ENCODE results near the gene PVALEF. TPM values are rescaled to one million over a fixed set of nuclear protein-coding genes. Genes with fewer than 3 reads are reported as not detected.

The PVALEF gene
- total RNA-seq, 2 donors from 2014 or later, result not detected

DNA sequence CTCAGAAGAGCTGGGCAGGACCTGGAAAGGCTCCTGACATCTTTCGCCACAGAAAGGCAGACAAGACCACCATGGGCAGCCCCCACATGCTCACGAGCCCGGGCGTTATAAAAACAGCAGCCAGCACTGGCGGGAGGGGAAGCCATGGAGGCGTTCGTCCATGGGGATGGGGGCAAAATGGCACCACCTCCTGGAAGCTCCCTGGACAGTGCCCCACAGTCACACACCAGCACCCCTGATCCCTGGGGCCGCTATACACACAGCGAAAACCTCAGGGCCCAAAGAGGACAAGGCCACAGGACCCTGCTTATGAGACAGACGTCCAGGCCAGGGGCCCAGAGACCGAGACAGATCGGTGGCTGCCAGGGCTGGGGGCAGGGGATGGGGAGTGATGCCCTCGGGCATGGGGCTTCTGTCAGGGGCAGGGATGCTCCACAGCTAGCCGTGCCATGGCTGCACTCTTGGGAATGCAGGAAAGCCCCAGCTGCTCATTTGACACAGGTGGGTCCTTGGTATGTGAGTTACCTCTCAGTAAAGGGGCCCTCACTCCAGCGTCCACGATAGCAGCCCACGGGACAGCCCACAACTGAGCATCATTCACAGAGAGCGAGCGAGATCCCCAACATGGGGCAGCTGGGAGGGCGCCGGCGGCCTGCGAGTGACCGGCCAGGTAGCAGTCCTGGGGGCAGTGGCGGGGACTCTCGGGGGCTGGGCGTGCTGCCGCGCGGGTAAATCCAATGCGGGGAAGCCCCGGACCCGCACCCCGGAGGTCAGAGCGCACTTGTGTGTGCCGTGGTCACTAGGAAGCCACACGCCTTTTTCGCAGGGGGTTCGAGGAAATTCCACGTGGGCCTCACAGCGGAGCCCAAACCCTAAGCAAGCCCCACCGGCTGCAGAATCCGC is 6.4 kb upstream of the PVALEF start:
- no peak for ATAC-seq
- Mint-ChIP-seq H3K9me3 (no peaks in the 10 kb centered on the region), H3K4me1 (ENCODE audit: low read depth in 2 of 2) (peaks cover 0 to 7% of the 10 kb centered on the region in 2 donors), H3K27ac (peak overlapping the region in 1 of 2 donors; percentile 77), H3K4me3 (peak overlapping the region; percentile 42), H3K27me3 (no peaks in the 10 kb centered on the region), H3K36me3 (no peaks in the 10 kb centered on the region)
- DNase-seq (ENCODE audit: low spot score), result no peak

DNA sequence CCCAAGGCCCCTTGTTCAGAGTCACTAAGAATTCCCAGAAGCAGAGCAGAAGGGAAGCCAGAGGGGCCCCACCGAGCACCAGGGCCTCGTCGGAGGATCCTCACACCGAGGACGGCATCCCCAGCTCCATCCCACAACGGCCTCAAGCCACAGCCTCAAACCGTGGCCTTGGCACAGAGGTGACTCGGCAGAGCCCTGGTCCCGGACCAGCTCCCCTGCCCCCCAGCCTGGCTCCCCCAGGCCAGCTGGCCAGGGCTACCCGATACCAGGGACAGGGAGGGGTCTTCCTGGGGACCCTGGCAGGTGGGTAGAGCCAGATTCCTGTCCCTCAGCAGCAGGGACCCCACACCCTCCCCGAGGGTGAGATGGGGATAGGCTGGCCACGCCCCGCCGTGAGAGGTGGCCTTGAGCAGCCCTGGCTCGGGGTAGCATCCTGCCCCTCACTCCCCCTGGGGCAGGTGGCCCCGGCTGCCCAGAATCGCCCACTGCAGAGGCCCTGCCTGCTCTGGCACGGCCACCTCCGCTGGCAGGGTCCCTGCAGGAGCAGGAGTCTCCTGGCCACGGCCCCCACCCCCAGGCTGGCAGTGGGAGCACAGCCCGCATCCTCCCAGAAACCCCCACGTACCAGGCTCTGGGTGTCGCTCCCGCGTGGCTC is 5.6 kb upstream of the PVALEF start:
- Mint-ChIP-seq H3K4me1 (ENCODE audit: low read depth in 2 of 2) (peaks cover 0 to 7% of the 10 kb centered on the region in 2 donors), H3K27ac (no peak overlapping the region), H3K36me3 (no peaks in the 10 kb centered on the region), H3K4me3 (no peak overlapping the region), H3K9me3 (no peaks in the 10 kb centered on the region), H3K27me3 (no peaks in the 10 kb centered on the region)
- DNase-seq (ENCODE audit: low spot score), result no peak
- peak; percentile 3 to 49 for ATAC-seq

DNA sequence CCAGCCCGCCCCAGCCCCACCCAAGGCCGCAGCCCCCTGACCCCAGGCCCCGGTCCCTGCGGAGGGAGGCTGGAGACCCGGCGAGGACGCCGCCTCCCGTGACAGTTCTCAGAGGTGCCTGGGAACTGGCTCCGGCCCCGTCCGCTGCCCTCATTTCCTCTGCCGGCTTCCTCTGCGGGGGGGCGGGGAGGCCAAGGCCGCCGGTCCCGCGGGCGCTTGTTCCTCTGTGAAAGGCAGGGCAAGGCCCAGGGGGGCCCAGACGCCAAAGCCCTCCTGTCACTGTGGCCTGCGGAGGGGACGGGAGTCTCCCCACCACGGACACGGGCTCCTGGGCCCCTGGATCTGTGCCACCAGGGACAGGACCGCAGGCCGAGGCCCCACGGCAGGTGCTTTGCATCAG is 5.0 kb upstream of the PVALEF start:
- DNase-seq (ENCODE audit: low spot score), result no peak
- Mint-ChIP-seq H3K27ac (peak overlapping the region in 1 of 2 donors; percentile 59), H3K4me1 (ENCODE audit: low read depth in 2 of 2) (peaks cover 0 to 7% of the 10 kb centered on the region in 2 donors), H3K36me3 (no peaks in the 10 kb centered on the region), H3K9me3 (no peaks in the 10 kb centered on the region), H3K4me3 (peak overlapping the region; percentile 48), H3K27me3 (no peaks in the 10 kb centered on the region)
- ATAC-seq, result peak; percentile 64 to 77

DNA sequence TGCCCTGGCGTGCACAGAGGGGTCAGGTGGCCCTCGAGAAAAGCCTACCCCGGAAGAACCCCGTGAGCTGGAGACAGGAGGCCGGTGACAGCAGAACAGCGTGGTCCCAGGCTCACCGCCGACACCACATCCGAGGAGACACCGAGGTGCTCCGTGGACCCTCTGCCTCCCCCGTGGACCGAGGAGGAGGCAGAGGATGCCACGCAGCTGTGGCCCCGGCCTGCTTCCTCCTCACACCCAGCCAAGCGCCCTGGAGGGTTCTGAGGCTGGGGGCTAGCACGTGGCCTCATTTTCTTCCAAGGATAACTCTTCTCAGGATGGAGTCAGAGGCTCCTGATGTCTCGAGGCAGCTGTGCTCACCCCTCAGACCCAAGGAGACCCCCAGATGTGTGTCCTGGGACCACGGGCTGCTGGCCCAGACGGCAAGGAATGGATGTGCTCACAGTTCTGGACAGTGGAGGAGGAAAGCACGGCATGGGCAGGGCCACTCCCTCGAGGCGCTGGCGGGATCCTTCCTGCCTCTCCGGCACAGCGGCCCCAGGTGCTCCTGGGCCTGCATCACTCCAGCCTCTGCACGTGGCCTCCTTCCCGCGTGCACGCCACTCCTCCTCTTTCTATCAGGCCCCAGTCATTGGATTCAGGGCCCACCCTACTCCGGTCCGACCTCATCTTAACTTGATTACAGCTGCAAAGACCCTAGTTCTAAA is 4.4 kb upstream of the PVALEF start:
- H3K27me3 Mint-ChIP-seq, result no peaks in the 10 kb centered on the region
- DNase-seq (ENCODE audit: low spot score) (no peak), ATAC-seq (peak in 1 of 2 donors; percentile 17)
- H3K4me3 Mint-ChIP-seq, result peak overlapping the region; percentile 48
- H3K36me3 Mint-ChIP-seq, result no peaks in the 10 kb centered on the region
- no peaks in the 10 kb centered on the region for H3K9me3 Mint-ChIP-seq
- H3K27ac Mint-ChIP-seq, result peak overlapping the region in 1 of 2 donors; percentile 59
- H3K4me1 Mint-ChIP-seq (ENCODE audit: low read depth in 2 of 2), result peaks cover 0 to 7% of the 10 kb centered on the region in 2 donors

DNA sequence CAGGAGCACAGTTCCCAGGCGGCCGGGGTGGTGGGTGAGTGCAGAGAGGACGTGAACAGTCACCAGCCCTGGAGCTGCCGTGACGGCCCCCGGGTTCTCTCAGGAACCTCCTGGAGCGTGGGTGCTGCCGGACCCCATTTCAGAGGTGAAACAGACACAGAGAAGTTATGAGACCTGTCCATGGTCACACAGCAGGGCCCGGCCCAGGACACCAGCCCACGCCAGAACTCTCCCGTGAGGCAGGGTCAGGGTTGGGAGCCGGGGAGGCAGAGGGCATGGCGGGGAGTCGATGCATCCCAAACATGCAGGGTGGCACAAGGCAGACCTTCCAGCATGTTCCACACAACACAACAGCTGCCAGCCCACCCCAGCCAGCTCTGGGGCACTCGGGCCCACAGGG is 3.8 kb upstream of the PVALEF start:
- Mint-ChIP-seq H3K4me1 (ENCODE audit: low read depth in 2 of 2) (peaks cover 0 to 7% of the 10 kb centered on the region in 2 donors), H3K4me3 (peak overlapping the region; percentile 30), H3K27ac (peak overlapping the region in 1 of 2 donors; percentile 59), H3K36me3 (no peaks in the 10 kb centered on the region), H3K27me3 (no peaks in the 10 kb centered on the region), H3K9me3 (no peaks in the 10 kb centered on the region)
- ATAC-seq (no peak), DNase-seq (ENCODE audit: low spot score) (no peak)

DNA sequence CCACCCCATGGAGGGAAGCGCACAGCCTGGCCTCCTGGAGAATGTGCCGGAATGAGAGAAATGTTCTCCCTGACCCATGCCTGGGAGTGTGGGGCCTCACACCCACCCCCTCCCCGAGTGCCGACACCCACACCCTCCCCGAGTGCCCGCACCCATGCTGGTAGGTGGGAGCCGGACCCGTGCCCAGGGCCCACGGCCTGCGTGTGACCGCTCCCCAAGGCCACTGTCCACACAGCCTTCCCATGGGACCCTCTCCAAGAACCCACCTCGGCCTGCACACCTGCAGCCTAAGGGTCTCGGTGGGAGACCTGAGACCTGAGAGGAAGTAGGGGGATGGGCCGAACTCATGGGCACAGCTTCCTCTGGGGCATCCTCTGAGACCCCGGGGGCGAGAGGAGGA is 3.3 kb upstream of the PVALEF start:
- no peaks in the 10 kb centered on the region for H3K9me3 Mint-ChIP-seq
- no peaks in the 10 kb centered on the region for H3K27me3 Mint-ChIP-seq
- H3K27ac Mint-ChIP-seq, result no peak overlapping the region
- DNase-seq (ENCODE audit: low spot score) (no peak), ATAC-seq (no peak)
- no peaks in the 10 kb centered on the region for H3K36me3 Mint-ChIP-seq
- peaks cover 0 to 7% of the 10 kb centered on the region in 2 donors for H3K4me1 Mint-ChIP-seq (ENCODE audit: low read depth in 2 of 2)
- no peak overlapping the region for H3K4me3 Mint-ChIP-seq

DNA sequence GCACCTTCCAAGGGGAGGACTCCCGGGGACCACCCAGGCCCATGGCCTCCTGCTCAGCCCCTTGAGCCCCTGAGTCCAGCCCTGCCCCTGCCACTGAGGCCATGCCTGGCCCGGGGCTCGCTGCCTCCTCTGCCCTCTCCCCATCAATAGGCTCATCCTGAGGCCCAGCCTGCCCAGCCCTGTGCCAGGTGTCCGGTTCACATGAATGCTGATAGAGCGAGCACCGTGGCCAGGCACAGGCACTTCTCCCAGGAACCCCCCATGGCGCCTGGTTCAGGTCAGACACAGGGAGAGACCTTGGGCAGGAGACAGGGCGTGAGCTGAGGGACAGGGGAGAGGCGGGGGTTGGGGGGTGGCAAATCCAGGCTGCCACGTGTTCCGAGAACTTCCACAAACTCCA is 2.8 kb upstream of the PVALEF start:
- H3K9me3 Mint-ChIP-seq, result no peaks in the 10 kb centered on the region
- no peaks in the 10 kb centered on the region for H3K36me3 Mint-ChIP-seq

DNA sequence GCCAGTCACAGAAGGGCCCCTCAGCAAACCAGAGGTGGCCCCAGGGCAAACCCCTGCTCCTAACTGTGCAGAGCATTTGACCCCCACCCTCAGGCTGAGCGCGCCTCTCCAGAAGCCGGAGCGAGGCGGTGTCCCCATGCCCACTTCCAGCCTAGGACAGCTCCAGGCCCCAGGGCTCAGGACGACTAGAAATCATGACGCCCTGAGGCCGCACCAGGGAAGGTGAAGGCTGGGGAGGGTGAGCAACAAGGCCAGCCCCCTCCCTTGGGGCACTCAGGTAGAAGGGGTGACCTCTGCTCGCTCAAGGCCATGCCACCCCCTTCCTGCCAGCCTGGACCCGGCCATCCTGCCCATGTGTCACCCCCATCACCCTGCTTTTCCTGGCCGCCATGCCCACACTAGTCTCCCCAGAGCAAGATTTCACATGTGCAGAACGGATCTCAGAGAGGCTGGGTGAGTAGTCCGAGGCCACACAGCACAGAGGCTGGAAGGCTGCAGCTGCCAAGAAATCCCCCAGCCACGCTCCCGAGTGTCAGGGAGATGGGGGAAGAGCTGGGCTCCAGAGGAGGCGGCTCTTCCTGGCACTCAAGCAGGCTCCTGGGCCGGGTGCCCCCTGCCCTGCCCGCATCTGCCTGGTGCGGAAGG is 2.1 kb upstream of the PVALEF start:
- H3K27ac Mint-ChIP-seq, result no peak overlapping the region
- H3K4me1 Mint-ChIP-seq (ENCODE audit: low read depth in 2 of 2), result peaks cover 0 to 7% of the 10 kb centered on the region in 2 donors
- H3K9me3 Mint-ChIP-seq, result no peaks in the 10 kb centered on the region
- ATAC-seq (no peak), DNase-seq (ENCODE audit: low spot score) (peak; percentile 58)
- no peak overlapping the region for H3K4me3 Mint-ChIP-seq
- H3K27me3 Mint-ChIP-seq, result peaks cover 0 to 2% of the 10 kb centered on the region in 2 donors
- H3K36me3 Mint-ChIP-seq, result no peaks in the 10 kb centered on the region

More for the DNA sequence above, 2.8 kb upstream of the PVALEF start:
- H3K27me3 Mint-ChIP-seq, result peaks cover 0 to 2% of the 10 kb centered on the region in 2 donors
- ATAC-seq (no peak), DNase-seq (ENCODE audit: low spot score) (peak; percentile 61)
- H3K4me3 Mint-ChIP-seq, result no peak overlapping the region
- H3K4me1 Mint-ChIP-seq (ENCODE audit: low read depth in 2 of 2), result peaks cover 0 to 7% of the 10 kb centered on the region in 2 donors
- H3K27ac Mint-ChIP-seq, result no peak overlapping the region

DNA sequence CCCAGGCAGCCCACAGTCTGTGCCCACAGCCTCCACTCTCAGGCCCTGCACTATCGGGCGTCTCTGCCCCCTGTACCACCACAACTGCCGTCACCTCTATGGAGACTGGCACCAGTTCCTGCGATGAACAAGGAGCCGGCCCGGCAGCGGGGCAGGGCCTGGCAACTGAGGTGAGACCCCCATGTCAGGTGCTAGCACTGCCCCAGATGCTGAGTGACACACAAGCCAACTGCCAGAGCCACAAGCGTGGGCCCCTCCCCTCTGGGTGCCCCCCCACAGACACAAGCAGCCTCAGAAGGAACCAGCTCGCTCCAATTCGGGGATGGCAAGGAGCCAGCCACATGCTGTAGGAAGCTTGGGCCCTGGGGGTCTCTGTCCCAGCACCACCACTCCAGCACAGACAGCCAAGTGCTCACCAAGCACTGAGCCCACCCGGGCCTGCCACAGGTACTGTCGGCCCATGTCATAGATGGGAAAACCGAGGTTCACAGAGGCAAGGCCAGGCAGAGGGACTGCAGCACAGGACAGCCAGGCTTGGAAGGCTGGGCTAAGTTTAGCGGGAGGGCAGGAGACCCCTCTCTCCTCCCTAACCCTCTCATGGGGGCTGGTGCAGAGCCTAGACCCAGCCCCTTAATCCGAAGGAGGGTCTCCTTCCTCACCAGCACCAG is 1.5 kb upstream of the PVALEF start:
- H3K27me3 Mint-ChIP-seq, result peaks cover 0 to 2% of the 10 kb centered on the region in 2 donors
- no peak overlapping the region for H3K4me3 Mint-ChIP-seq
- no peak overlapping the region for H3K27ac Mint-ChIP-seq
- H3K4me1 Mint-ChIP-seq (ENCODE audit: low read depth in 2 of 2), result peaks cover 0 to 6% of the 10 kb centered on the region in 2 donors
- ATAC-seq, result no peak
- peak; percentile 22 for DNase-seq (ENCODE audit: low spot score)
- no peaks in the 10 kb centered on the region for H3K9me3 Mint-ChIP-seq
- no peaks in the 10 kb centered on the region for H3K36me3 Mint-ChIP-seq

DNA sequence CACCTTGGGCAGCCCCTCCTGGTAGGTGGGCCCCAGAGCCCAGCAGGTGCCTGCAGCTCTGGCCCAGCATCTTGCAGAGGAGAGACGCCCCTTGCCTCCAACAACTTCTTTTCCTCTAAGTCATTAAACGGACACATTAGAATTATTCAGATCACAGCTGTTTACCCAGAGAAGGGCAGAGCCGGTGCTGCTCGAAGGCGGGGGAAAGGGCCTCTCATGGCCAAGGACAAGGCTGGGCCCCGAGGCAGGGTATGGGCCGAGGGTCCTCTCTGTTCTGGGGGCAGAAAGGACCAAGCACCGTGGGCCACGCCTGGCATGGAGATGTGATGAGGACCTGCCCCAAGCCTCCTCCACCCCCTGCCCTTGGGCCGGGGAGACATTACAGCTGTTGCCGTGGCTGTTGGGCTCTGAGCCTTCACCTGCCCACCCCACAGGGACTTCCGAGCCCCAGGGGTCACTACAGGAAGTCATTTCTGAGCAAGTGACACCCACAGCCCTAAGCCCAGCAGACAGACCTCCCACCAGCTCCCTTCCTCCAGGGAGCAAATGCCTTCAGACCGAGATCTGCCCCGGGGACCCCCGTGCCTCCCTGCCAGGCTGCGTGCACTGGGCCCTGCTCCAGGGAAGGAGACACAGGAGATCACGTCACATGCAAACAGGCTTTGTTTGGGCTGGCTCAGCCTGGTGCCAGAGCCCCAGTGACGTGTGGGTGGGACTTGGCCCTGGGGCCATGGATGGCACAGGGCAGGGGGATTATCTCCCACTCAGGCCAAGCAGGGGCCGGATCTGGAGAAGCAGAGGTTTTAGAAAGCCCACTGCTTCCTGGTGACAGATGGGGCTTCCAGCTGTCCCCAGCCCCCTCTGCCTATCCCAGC is 699 bp upstream of the PVALEF start:
- DNase-seq (ENCODE audit: low spot score) (peak; percentile 42), ATAC-seq (no peak)
- Mint-ChIP-seq H3K27me3 (peaks cover 0 to 2% of the 10 kb centered on the region in 2 donors), H3K36me3 (no peaks in the 10 kb centered on the region), H3K9me3 (no peaks in the 10 kb centered on the region), H3K27ac (no peak overlapping the region), H3K4me3 (no peak overlapping the region), H3K4me1 (ENCODE audit: low read depth in 2 of 2) (peaks cover 0 to 3% of the 10 kb centered on the region in 2 donors)

DNA sequence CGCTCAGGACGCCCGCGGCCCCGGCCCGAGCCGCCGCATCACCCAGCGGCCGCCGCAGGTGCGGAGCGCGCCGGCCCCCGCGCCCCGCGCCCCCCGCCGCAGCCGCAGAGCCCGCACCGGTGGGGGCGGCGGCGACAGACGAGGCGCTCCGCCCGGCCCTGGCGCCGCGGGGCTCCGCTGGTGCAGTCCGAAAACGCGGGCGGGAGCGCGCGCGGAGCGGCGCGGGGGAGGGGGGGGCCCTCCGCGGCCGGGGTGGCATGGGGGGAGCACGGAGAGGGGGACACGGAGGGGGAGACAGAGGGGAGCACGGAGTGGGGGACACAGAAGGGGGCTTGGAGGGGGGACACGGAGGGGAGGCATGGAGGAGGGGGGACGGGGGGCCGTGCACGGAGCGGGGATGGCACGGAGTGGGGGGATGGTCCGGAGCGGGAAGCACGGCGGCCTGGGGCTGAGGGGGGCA is 756 bp downstream of the PVALEF start, which contains the start of gene AATK:
Gene AATK, minus strand, starts transcription at position 189 of the 460 bp plus-strand sequence. CDS start 229 bp downstream, outside the sequence.
- Mint-ChIP-seq H3K4me1 (ENCODE audit: low read depth in 2 of 2) (no peaks in the 10 kb centered on the region), H3K27me3 (peaks cover 0 to 2% of the 10 kb centered on the region in 2 donors), H3K36me3 (no peaks in the 10 kb centered on the region), H3K4me3 (peak within 1 kb of the TSS; percentile 17), H3K9me3 (no peaks in the 10 kb centered on the region), H3K27ac (no peak within 1 kb of the TSS)
- ATAC-seq, result no peak
- DNase-seq (ENCODE audit: low spot score), result peak; percentile 37

DNA sequence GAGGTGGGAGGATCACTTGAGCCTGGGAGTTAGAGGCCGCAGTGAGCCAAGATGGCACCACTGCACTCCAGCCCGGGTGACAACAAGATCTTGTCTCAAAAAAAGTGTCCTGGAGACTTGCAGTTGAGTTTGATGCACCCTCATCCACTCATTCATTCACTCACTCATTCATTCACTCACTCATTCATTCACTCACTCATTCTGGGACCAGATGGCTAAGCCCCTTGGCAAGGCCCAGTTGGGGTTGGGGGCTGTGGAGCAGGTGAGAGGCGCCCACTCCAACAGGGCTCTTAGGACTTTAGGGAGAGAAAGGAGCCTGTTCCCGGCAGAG is 1.9 kb downstream of the PVALEF start:
- Mint-ChIP-seq H3K9me3 (no peaks in the 10 kb centered on the region), H3K36me3 (no peaks in the 10 kb centered on the region), H3K27ac (no peak overlapping the region), H3K4me3 (no peak overlapping the region), H3K27me3 (peaks cover 0 to 2% of the 10 kb centered on the region in 2 donors), H3K4me1 (ENCODE audit: low read depth in 2 of 2) (no peaks in the 10 kb centered on the region)
- ATAC-seq (no peak), DNase-seq (ENCODE audit: low spot score) (no peak)
